BJ (cell line): ENCODE measurements around the gene LATS2. TPM values are rescaled to one million over a fixed set of nuclear protein-coding genes. Genes with fewer than 3 reads are reported as not detected.
A peak's percentile ranks its signal among the peaks of the same experiment; 100 is the strongest.

Experiments used
- CTCF ChIA-PET: fragments of 350-600 bp; formaldehyde crosslinking; extraction: SDS; loops from one replicate; lab custom pipeline; 2021; ENCODE audit warnings: antibody characterized with exemption, inconsistent platforms; lab: Yijun Ruan, JAX
- POLR2A ChIA-PET: fragments of 300-600 bp; sonication (Branson Sonifier 250); formaldehyde crosslinking; extraction: SDS; loops from one replicate; lab custom pipeline; 2021; ENCODE audit warnings: antibody characterized with exemption; lab: Charles Lee
- DNase-seq: peaks from one replicate; pipeline ENCODE4 v3.0.0-alpha.2; 2011; ENCODE audit warnings: low read depth
- H3K27me3 ChIP-seq: 2 replicates; pipeline ENCODE4 v1.6.0; 2011; ENCODE audit warnings: low read length; ENCODE audit not compliant: control insufficient read depth, insufficient read depth
- H3K36me3 ChIP-seq: 2 replicates; pipeline ENCODE4 v1.5.1; 2011; ENCODE audit warnings: low read length; ENCODE audit not compliant: control insufficient read depth, insufficient read depth
- H3K4me3 ChIP-seq: 2 replicates; pipeline ENCODE4 v1.5.1; 2011; ENCODE audit warnings: low read depth, mild to moderate bottlenecking, control low read depth, low read length
- CTCF ChIP-seq: IDR thresholded peaks from 2 replicates; pipeline ENCODE4 v1.5.1; 2011; ENCODE audit warnings: low read depth, mild to moderate bottlenecking, control low read depth, inconsistent platforms, low read length, moderate library complexity; ENCODE audit not compliant: insufficient read depth
- polyA plus RNA-seq: library from polyadenylated mRNA; depleted of rRNA; stranded (reverse); fragments of >200 nt; gene quantifications from 2 replicates; pipeline ENCODE4 v1.2.3, GENCODE V29; 2011

Gene LATS2
- polyA plus RNA-seq, 1 experiment, result 20.0 TPM

GRCh38 chr13:20994441-20994821 is 67.0 kb downstream of the LATS2 start:
- DNase-seq, result no peak
- CTCF ChIA-PET, result interaction anchor here (1.1 kb wide), 1 partner anchor 8 kb away, joined by 3 read pairs; no protein-coding TSS in a partner anchor
- TF ChIP-seq CTCF, result no peak
- POLR2A ChIA-PET, result no interaction called here
- no peak overlapping the region for H3K4me3 ChIP-seq
- H3K36me3 ChIP-seq, result peaks cover 26% of the 10 kb centered on the region
- H3K27me3 ChIP-seq, result no peaks in the 10 kb centered on the region

GRCh38 chr13:20993661-20994440 is 67.5 kb downstream of the LATS2 start:
- ChIA-PET POLR2A (no interaction called here), CTCF (interaction anchor here (1.0 to 1.1 kb wide), 2 partner anchors 7 to 10 kb away, joined by 3 to 4 read pairs; no protein-coding TSS in a partner anchor)
- Histone ChIP-seq H3K4me3 (no peak overlapping the region), H3K36me3 (peaks cover 32% of the 10 kb centered on the region), H3K27me3 (no peaks in the 10 kb centered on the region)
- DNase-seq, result peak; percentile 65
- TF ChIP-seq CTCF, result no peak

- no peak for TF ChIP-seq CTCF
These were observed 68.2 kb downstream of the LATS2 start for GRCh38 chr13:20993211-20993610.

GRCh38 chr13:20991741-20992520 is 69.5 kb downstream of the LATS2 start:
- DNase-seq, result no peak
- TF ChIP-seq CTCF, result no peak
- CTCF ChIA-PET, result no interaction called here
- H3K36me3 ChIP-seq, result peaks cover 41% of the 10 kb centered on the region
- H3K4me3 ChIP-seq, result no peak overlapping the region
- no peaks in the 10 kb centered on the region for H3K27me3 ChIP-seq
- POLR2A ChIA-PET, result no interaction called here

More at GRCh38 chr13:20993211-20993610, 68.2 kb downstream of the LATS2 start:
- ChIA-PET POLR2A (no interaction called here), CTCF (interaction anchor here (1.0 kb wide), 1 partner anchor 9 kb away, joined by 4 read pairs; no protein-coding TSS in a partner anchor)
- H3K4me3 ChIP-seq, result no peak overlapping the region
- peaks cover 34% of the 10 kb centered on the region for H3K36me3 ChIP-seq
- H3K27me3 ChIP-seq, result no peaks in the 10 kb centered on the region
- DNase-seq, result no peak

GRCh38 chr13:20990910-20991525 is 70.4 kb downstream of the LATS2 start:
- no peak for TF ChIP-seq CTCF
- H3K4me3 ChIP-seq, result no peak overlapping the region
- H3K36me3 ChIP-seq, result peaks cover 42% of the 10 kb centered on the region
- ChIA-PET POLR2A (no interaction called here), CTCF (no interaction called here)
- no peaks in the 10 kb centered on the region for H3K27me3 ChIP-seq
- DNase-seq, result no peak
